Smooth muscle cell (in vitro differentiated cells): ENCODE results near the gene SLC6A7. TPM values are rescaled to one million over a fixed set of nuclear protein-coding genes. Genes with fewer than 3 reads are reported as not detected.

ENCODE experiments used
- DNase-seq: peaks from one replicate; lab custom pipeline; 2025; ENCODE audit not compliant: unreplicated experiment; lab: John Stamatoyannopoulos, UW
- H2AFZ ChIP-seq: fragments of 200-600 bp; sonication (generic); 2 replicates; pipeline ENCODE4 v1.6.0; 2016; ENCODE audit warnings: antibody characterized with exemption, low read depth, mild to moderate bottlenecking
- H3F3A ChIP-seq: fragments of 200-600 bp; sonication (generic); 2 replicates; pipeline ENCODE4 v1.6.0; 2017; ENCODE audit warnings: antibody characterized with exemption, low read depth
- H3K27ac ChIP-seq: fragments of 200-600 bp; sonication (generic); 2 replicates; pipeline ENCODE4 v1.5.1; 2016; ENCODE audit warnings: low read depth, mild to moderate bottlenecking
- H3K27me3 ChIP-seq: fragments of 200-600 bp; sonication (generic); 2 replicates; pipeline ENCODE4 v1.6.1; 2016; ENCODE audit warnings: low read depth, mild to moderate bottlenecking
- H3K36me3 ChIP-seq: fragments of 200-600 bp; sonication (generic); 2 replicates; pipeline ENCODE4 v1.5.1; 2016; ENCODE audit warnings: low read depth
- H3K4me1 ChIP-seq: fragments of 200-600 bp; sonication (generic); 2 replicates; pipeline ENCODE4 v1.5.1; 2016; ENCODE audit warnings: low read depth
- H3K4me2 ChIP-seq: fragments of 200-600 bp; sonication (generic); 2 replicates; pipeline ENCODE4 v1.6.0; 2016; ENCODE audit warnings: mild to moderate bottlenecking
- H3K4me3 ChIP-seq: fragments of 200-600 bp; sonication (generic); 2 replicates; pipeline ENCODE4 v1.5.1; 2016; ENCODE audit warnings: mild to moderate bottlenecking
- H3K79me2 ChIP-seq: fragments of 200-600 bp; sonication (generic); 2 replicates; pipeline ENCODE4 v1.6.0; 2016; ENCODE audit warnings: low read depth, mild to moderate bottlenecking
- H3K9ac ChIP-seq: fragments of 200-600 bp; sonication (generic); 2 replicates; pipeline ENCODE4 v1.6.0; 2016; ENCODE audit warnings: low read depth
- H3K9me3 ChIP-seq: fragments of 200-600 bp; sonication (generic); replicated peaks from 2 replicates; pipeline ENCODE4 v1.5.1; 2016; ENCODE audit warnings: low read depth
- H4K20me1 ChIP-seq: fragments of 200-600 bp; sonication (generic); 2 replicates; pipeline ENCODE4 v1.6.0; 2016; ENCODE audit warnings: low read depth
- WGBS: methylation state at CpG from one replicate; pipeline ENCODE4 v1.1.7; 2016; ENCODE audit warnings: low lambda C conversion rate; 5-methylcytosine and 5-hydroxymethylcytosine counted together
- polyA plus RNA-seq: library from polyadenylated mRNA; unstranded; fragments of >200 nt; fragmentation: Nextera tagmentation; extraction: Ambion mirVana; gene quantifications from 2 replicates; pipeline ENCODE4 v1.2.1, GENCODE V29; 2016
- total RNA-seq: library from RNA; depleted of rRNA; stranded (reverse); fragments of >200 nt; gene quantifications from 2 replicates; pipeline ENCODE4 v1.2.3, GENCODE V29; 2014
- TF ChIP-seq, protein P1 (sequence below): fragments of 200-600 bp; sonication (generic); IDR thresholded peaks from 2 replicates; pipeline ENCODE4 v1.5.1; 2017; ENCODE audit warnings: borderline replicate concordance, mild to moderate bottlenecking, antibody characterized with exemption; ENCODE audit not compliant: insufficient read depth, poor library complexity, severe bottlenecking

Gene SLC6A7
- total and polyA plus RNA-seq, 2 experiments from 2014 or later: 0.10 TPM; not detected in 1

DNA sequence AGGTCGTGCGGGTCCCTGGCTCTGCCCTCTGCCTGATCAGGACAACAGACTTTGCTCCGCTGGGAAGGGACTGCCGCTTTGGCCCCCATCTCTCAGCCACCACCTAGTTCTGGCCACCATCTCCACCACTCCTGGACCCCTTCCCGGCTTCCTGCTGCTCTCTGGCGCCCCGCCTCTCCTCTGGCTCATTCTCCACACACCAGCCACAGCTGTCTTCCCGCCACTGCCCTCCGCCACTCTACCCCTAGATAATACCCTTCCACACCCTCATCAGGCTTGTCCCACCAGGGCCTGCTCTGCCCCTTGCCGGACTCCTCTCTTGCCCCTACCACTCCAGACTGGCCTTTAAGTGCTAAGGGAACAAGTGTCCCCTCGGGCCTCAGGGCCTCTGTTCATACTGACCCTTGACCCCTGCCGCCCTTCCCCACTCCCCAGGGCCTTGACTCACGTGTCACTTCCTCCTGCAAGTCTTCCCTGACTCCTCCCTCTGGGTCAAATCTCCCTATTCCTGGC lies 26.3 kb upstream of the SLC6A7 start:
- Histone ChIP-seq H3K4me2 (no peak overlapping the region), H3K4me3 (no peak overlapping the region), H3K36me3 (no peaks in the 10 kb centered on the region), H3K79me2 (no peaks in the 10 kb centered on the region), H4K20me1 (no peaks in the 10 kb centered on the region), H3K4me1 (peaks cover 7% of the 10 kb centered on the region), H3K27ac (no peak overlapping the region), H3K9ac (no peak overlapping the region), H3K9me3 (no peaks in the 10 kb centered on the region), H2AFZ (no peak overlapping the region), H3K27me3 (peaks cover 24% of the 10 kb centered on the region), H3F3A (peaks cover 9% of the 10 kb centered on the region)
- DNase-seq: no peak
- WGBS: 71% methylated on average over 13 of the region's 13 CpGs
- TF ChIP-seq, protein P1, sequence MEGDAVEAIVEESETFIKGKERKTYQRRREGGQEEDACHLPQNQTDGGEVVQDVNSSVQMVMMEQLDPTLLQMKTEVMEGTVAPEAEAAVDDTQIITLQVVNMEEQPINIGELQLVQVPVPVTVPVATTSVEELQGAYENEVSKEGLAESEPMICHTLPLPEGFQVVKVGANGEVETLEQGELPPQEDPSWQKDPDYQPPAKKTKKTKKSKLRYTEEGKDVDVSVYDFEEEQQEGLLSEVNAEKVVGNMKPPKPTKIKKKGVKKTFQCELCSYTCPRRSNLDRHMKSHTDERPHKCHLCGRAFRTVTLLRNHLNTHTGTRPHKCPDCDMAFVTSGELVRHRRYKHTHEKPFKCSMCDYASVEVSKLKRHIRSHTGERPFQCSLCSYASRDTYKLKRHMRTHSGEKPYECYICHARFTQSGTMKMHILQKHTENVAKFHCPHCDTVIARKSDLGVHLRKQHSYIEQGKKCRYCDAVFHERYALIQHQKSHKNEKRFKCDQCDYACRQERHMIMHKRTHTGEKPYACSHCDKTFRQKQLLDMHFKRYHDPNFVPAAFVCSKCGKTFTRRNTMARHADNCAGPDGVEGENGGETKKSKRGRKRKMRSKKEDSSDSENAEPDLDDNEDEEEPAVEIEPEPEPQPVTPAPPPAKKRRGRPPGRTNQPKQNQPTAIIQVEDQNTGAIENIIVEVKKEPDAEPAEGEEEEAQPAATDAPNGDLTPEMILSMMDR: no peak

GRCh38 chr5:150164211-150164980 lies 25.5 kb upstream of the SLC6A7 start:
- Histone ChIP-seq H3K4me1 (peaks cover 7% of the 10 kb centered on the region), H3K4me3 (no peak overlapping the region), H3K36me3 (no peaks in the 10 kb centered on the region), H3F3A (peaks cover 9% of the 10 kb centered on the region), H3K9me3 (no peaks in the 10 kb centered on the region), H3K79me2 (no peaks in the 10 kb centered on the region), H3K27ac (no peak overlapping the region), H3K4me2 (no peak overlapping the region), H3K9ac (no peak overlapping the region), H2AFZ (peak overlapping the region; percentile 45), H4K20me1 (no peaks in the 10 kb centered on the region), H3K27me3 (peaks cover 25% of the 10 kb centered on the region)
- no peak for DNase-seq
- 59% methylated on average over 6 of the region's 6 CpGs for WGBS
- TF ChIP-seq, protein P1: no peak

- Histone ChIP-seq H3F3A (peaks cover 2% of the 10 kb centered on the region), H3K9ac (no peak overlapping the region), H2AFZ (no peak overlapping the region), H3K4me2 (peak overlapping the region; percentile 73), H4K20me1 (no peaks in the 10 kb centered on the region), H3K27ac (no peak overlapping the region), H3K79me2 (no peaks in the 10 kb centered on the region), H3K9me3 (no peaks in the 10 kb centered on the region), H3K27me3 (peaks cover 31% of the 10 kb centered on the region), H3K4me3 (peak overlapping the region; percentile 31), H3K4me1 (peaks cover 7% of the 10 kb centered on the region), H3K36me3 (no peaks in the 10 kb centered on the region)
- no peak for DNase-seq
- TF ChIP-seq, protein P1: no peak
- 63% methylated on average over 18 of the region's 27 CpGs for WGBS
Measured at GRCh38 chr5:150166037-150166649, 23.7 kb upstream of the SLC6A7 start.
